HEK293T (cell line): ENCODE data around the gene DLX2.

Experiments used
- CTCF ChIA-PET: fragments of 350-600 bp; formaldehyde crosslinking; extraction: SDS; loops from one replicate; lab custom pipeline; 2021; ENCODE audit warnings: antibody characterized with exemption, inconsistent platforms; lab: Yijun Ruan, JAX
- POLR2A ChIA-PET: fragments of 350-600 bp; formaldehyde crosslinking; extraction: SDS; loops from one replicate; lab custom pipeline; 2020; ENCODE audit warnings: antibody characterized with exemption, inconsistent platforms; lab: Yijun Ruan, JAX
- DNase-seq: peaks from one replicate; pipeline ENCODE4 v3.0.0; 2012; ENCODE audit warnings: mixed read lengths; ENCODE audit errors: extremely low spot score
- ARNT ChIP-seq: fragments of 450-650 bp; IDR thresholded peaks from 2 replicates; pipeline ENCODE4 v1.6.1; 2017; ENCODE audit warnings: mild to moderate bottlenecking
- BHLHE40 ChIP-seq: fragments of 450-650 bp; IDR thresholded peaks from 2 replicates; pipeline ENCODE4 v1.6.1; 2016; ENCODE audit warnings: mild to moderate bottlenecking, moderate library complexity, borderline replicate concordance
- CTBP1 ChIP-seq: fragments of 450-650 bp; IDR thresholded peaks from 2 replicates; pipeline ENCODE4 v1.6.1; 2016; ENCODE audit warnings: borderline replicate concordance
- ELF4 ChIP-seq: fragments of 450-650 bp; IDR thresholded peaks from 2 replicates; pipeline ENCODE4 v1.6.1; 2017; ENCODE audit warnings: antibody characterized with exemption
- FOXA1 ChIP-seq: fragments of 450-650 bp; IDR thresholded peaks from 2 replicates; pipeline ENCODE4 v1.6.1; 2016; ENCODE audit warnings: mild to moderate bottlenecking
- FOXK2 ChIP-seq: fragments of 450-650 bp; IDR thresholded peaks from 2 replicates; pipeline ENCODE4 v1.6.1; 2016; ENCODE audit warnings: mild to moderate bottlenecking
- FOXM1 ChIP-seq: fragments of 450-650 bp; IDR thresholded peaks from 2 replicates; pipeline ENCODE4 v1.6.1; 2017; ENCODE audit warnings: mild to moderate bottlenecking, borderline replicate concordance
- HDGF ChIP-seq: fragments of 450-650 bp; IDR thresholded peaks from 2 replicates; pipeline ENCODE4 v1.6.1; 2017; ENCODE audit warnings: antibody characterized with exemption, borderline replicate concordance
- L3MBTL2 ChIP-seq: fragments of 450-650 bp; conservative IDR thresholded peaks from 2 replicates; pipeline ENCODE4 v1.6.1; 2016; ENCODE audit warnings: mild to moderate bottlenecking
- LEF1 ChIP-seq: fragments of 450-650 bp; IDR thresholded peaks from 2 replicates; pipeline ENCODE4 v1.6.1; 2017; ENCODE audit warnings: mild to moderate bottlenecking, borderline replicate concordance
- NFRKB ChIP-seq: fragments of 450-650 bp; IDR thresholded peaks from 2 replicates; pipeline ENCODE4 v1.6.1; 2016; ENCODE audit warnings: mild to moderate bottlenecking, moderate library complexity
- SP1 ChIP-seq: fragments of 450-650 bp; IDR thresholded peaks from 2 replicates; pipeline ENCODE4 v1.6.1; 2017
- SUZ12 ChIP-seq: fragments of 450-650 bp; IDR thresholded peaks from 2 replicates; pipeline ENCODE4 v1.6.1; 2016; ENCODE audit warnings: mild to moderate bottlenecking
- TARDBP ChIP-seq: fragments of 450-650 bp; IDR thresholded peaks from 2 replicates; pipeline ENCODE4 v1.6.1; 2016
- ZNF384 ChIP-seq: fragments of 450-650 bp; IDR thresholded peaks from 2 replicates; pipeline ENCODE4 v1.6.1; 2016
- TF ChIP-seq, protein P1 (sequence below): fragments of 450-650 bp; IDR thresholded peaks from 2 replicates; pipeline ENCODE4 v1.6.1; 2016

The DLX2 gene

GRCh38 chr2:172099472-172100079 lies 3.1 kb downstream of the DLX2 start:
- CTCF ChIA-PET = no interaction called here
- TF ChIP-seq TARDBP (no peak), CTBP1 (no peak), HDGF (no peak), LEF1 (no peak), ARNT (no peak)
- DNase-seq = no peak
- POLR2A ChIA-PET = interaction anchor here (0.6 to 6.2 kb wide), 9 partner anchors 15 to 362 kb away, joined by 3 to 135 read pairs (median 3); partner anchors contain the start of genes DLX1 and HAT1

- no peak for DNase-seq
- CTCF ChIA-PET = interaction anchor here (0.7 kb wide), 1 partner anchor 390 kb away, joined by 3 read pairs; no protein-coding TSS in a partner anchor
- TF ChIP-seq HDGF (no peak), FOXK2 (no peak), ZNF384 (no peak), SP1 (no peak), FOXM1 (no peak), TARDBP (no peak), ELF4 (no peak), L3MBTL2 (peak; percentile 34; the same call in 1 of the 2 replicates), BHLHE40 (no peak), LEF1 (peak; percentile 86), SUZ12 (no peak), ARNT (no peak), NFRKB (no peak), CTBP1 (peak; percentile 78), FOXA1 (no peak)
- TF ChIP-seq, protein P1, sequence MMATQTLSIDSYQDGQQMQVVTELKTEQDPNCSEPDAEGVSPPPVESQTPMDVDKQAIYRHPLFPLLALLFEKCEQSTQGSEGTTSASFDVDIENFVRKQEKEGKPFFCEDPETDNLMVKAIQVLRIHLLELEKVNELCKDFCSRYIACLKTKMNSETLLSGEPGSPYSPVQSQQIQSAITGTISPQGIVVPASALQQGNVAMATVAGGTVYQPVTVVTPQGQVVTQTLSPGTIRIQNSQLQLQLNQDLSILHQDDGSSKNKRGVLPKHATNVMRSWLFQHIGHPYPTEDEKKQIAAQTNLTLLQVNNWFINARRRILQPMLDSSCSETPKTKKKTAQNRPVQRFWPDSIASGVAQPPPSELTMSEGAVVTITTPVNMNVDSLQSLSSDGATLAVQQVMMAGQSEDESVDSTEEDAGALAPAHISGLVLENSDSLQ = no peak
- POLR2A ChIA-PET = interaction anchor here (0.6 to 6.2 kb wide), 10 partner anchors 14 to 363 kb away, joined by 3 to 135 read pairs (median 3); partner anchors contain the start of genes DLX1 and HAT1
Observed at GRCh38 chr2:172098650-172099471, 3.8 kb downstream of the DLX2 start.

DNA sequence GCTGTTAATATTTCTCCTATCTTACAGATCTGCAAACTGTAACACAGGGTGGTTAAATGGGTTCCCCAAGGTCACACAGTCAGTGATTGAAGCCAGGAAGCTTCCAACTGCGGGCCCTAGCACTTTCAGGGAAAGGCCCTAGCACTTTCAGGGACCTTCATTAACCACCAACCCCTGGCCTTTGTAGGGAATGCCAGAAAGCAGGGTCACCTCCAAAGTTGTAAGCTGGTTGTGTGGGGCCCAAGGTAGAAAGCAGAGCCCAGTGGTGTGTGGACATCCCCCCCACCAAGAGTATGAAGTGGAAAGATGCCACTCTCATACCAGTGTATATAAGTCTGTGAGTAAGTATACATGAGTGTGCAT lies 4.4 kb downstream of the DLX2 start:
- TF ChIP-seq NFRKB = no peak
- TF ChIP-seq FOXK2 = no peak
- TF ChIP-seq ZNF384 = no peak
- no peak for TF ChIP-seq ARNT
- TF ChIP-seq, protein P1 = no peak
- no peak for TF ChIP-seq HDGF
- TF ChIP-seq FOXA1 = no peak
- no peak; the same call in 1 of the 2 replicates for TF ChIP-seq ELF4
- TF ChIP-seq BHLHE40 = no peak
- no peak for TF ChIP-seq SUZ12
- no peak for TF ChIP-seq L3MBTL2
- TF ChIP-seq SP1 = no peak
- TF ChIP-seq FOXM1 = no peak
- TF ChIP-seq TARDBP = no peak
- no peak for TF ChIP-seq LEF1
- TF ChIP-seq CTBP1 = no peak
- DNase-seq = no peak
- ChIA-PET POLR2A (interaction anchor here (0.7 to 6.2 kb wide), 6 partner anchors 14 to 175 kb away, joined by 3 to 135 read pairs (median 19); partner anchors contain the start of genes DLX1 and HAT1), CTCF (interaction anchor here (0.7 kb wide), 1 partner anchor 390 kb away, joined by 3 read pairs; no protein-coding TSS in a partner anchor)

GRCh38 chr2:172097557-172098131 lies 5.1 kb downstream of the DLX2 start:
- POLR2A ChIA-PET = interaction anchor here (1.2 to 6.2 kb wide), 5 partner anchors 13 to 175 kb away, joined by 4 to 135 read pairs (median 33); partner anchors contain the start of genes DLX1 and HAT1
- TF ChIP-seq FOXA1 = no peak
- TF ChIP-seq FOXK2 = no peak
- no peak for TF ChIP-seq ELF4
- TF ChIP-seq ARNT = no peak
- CTCF ChIA-PET = interaction anchor here (1.7 kb wide), 1 partner anchor 13 kb away, joined by 5 read pairs; the partner anchor contains the start of gene DLX1
- no peak for DNase-seq

DNA sequence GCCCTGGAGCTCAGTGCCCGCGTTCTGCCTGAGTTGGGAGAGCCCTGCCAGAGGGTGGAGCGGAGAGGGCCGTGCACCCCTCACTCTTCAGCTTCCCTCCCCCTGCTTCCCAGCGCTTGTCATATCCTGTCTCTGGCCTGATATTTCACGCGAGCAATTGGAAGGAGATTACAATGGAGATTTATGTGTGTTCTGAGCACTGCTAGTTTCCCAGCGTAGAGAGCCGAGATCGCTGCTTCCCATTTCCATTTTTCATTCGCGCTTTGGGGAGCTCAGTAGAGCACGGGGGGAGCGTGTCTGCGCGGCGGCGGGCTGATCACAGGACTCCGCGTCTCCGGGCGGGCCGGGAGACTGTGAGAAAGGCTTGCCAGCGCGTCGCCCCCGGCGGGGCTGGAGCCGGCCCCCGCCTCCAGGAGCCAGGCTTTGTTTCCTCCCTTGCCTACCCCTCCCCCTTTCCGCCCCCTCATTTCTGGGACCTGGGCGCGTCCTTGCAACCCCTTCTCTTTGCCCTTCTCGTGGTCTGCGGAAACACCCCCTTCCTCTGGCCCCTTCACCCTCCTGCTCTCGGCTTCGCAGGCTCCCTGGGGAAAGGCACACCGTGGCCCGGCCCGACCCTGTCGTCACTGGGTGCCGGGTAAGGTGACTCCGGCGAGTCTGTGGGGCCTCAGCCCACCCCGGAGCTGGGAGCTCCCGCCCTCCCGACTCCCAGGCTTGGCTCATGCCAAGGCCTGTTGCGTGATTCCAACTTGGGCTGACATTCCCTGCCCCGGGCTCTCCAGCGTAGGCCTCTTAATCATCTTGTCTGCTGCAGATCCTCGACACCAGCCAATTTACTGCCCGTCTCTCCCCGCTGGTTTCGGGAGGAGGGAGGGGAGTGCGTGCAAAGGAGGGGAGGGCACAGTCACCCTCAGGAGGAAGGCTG lies 5.8 kb downstream of the DLX2 start:
- DNase-seq = no peak
- CTCF ChIA-PET = interaction anchor here (0.5 to 2.1 kb wide), 4 partner anchors 10 to 77 kb away, joined by 5 to 11 read pairs (median 6); partner anchors contain the start of gene DLX1
- POLR2A ChIA-PET = interaction anchor here (0.7 to 6.2 kb wide), 18 partner anchors 12 to 286 kb away, joined by 3 to 135 read pairs (median 4); partner anchors contain the start of genes DLX1 and HAT1
- TF ChIP-seq ARNT = peak; percentile 98
- no peak for TF ChIP-seq FOXM1
- no peak for TF ChIP-seq NFRKB
- no peak for TF ChIP-seq TARDBP
- TF ChIP-seq BHLHE40 = no peak
- TF ChIP-seq ELF4 = no peak
- no peak; the same call in 1 of the 2 replicates for TF ChIP-seq LEF1
- TF ChIP-seq FOXK2 = no peak
- TF ChIP-seq, protein P1 = peak; percentile 95
- TF ChIP-seq SP1 = no peak
- no peak for TF ChIP-seq FOXA1
- peak; percentile 6; the same call in 1 of the 2 replicates for TF ChIP-seq L3MBTL2
- peak; percentile 73 for TF ChIP-seq CTBP1
